ENCODE data around the gene C4BPA.

The C4BPA gene

GRCh38 chr1:207128336-207128921, 24.4 kb downstream of the C4BPA start:
- DNase-seq, result no peak

- DNase-seq, result no peak
These were observed 25.0 kb downstream of the C4BPA start for GRCh38 chr1:207129053-207129452.

GRCh38 chr1:207130252-207131036, 26.4 kb downstream of the C4BPA start:
- no peak for DNase-seq

- no peak for DNase-seq
These were observed 27.1 kb downstream of the C4BPA start for GRCh38 chr1:207131163-207131562.

GRCh38 chr1:207134581-207134980, 30.5 kb downstream of the C4BPA start:
- DNase-seq, result no peak

- DNase-seq, result no peak
These were observed 35.6 kb downstream of the C4BPA start for GRCh38 chr1:207139616-207140015.

GRCh38 chr1:207140536-207140935, 36.5 kb downstream of the C4BPA start:
- no peak for DNase-seq

GRCh38 chr1:207145401-207146058, 41.5 kb downstream of the C4BPA start:
- no peak for DNase-seq

- no peak for DNase-seq
These were observed 47.9 kb downstream of the C4BPA start for GRCh38 chr1:207151920-207152319.

GRCh38 chr1:207152792-207153468, 48.9 kb downstream of the C4BPA start:
- DNase-seq, result no peak

GRCh38 chr1:207155028-207155427, 51.0 kb downstream of the C4BPA start:
- DNase-seq, result no peak

- DNase-seq, result no peak
These were observed 52.1 kb downstream of the C4BPA start for GRCh38 chr1:207156095-207156494.

- no peak for DNase-seq
These were observed 52.8 kb downstream of the C4BPA start for GRCh38 chr1:207156826-207157225.

- DNase-seq, result no peak
These were observed 60.1 kb downstream of the C4BPA start for GRCh38 chr1:207164086-207164485.

- no peak for DNase-seq
These were observed 68.3 kb downstream of the C4BPA start for GRCh38 chr1:207172321-207172720.

- no peak for DNase-seq
These were observed 68.9 kb downstream of the C4BPA start for GRCh38 chr1:207172885-207173284.

GRCh38 chr1:207173396-207173795, 69.4 kb downstream of the C4BPA start:
- DNase-seq, result no peak

GRCh38 chr1:207174913-207175312, 70.9 kb downstream of the C4BPA start:
- DNase-seq, result no peak

- DNase-seq, result no peak
These were observed 75.0 kb downstream of the C4BPA start for GRCh38 chr1:207179036-207179435.

GRCh38 chr1:207181847-207182246, 77.8 kb downstream of the C4BPA start:
- no peak for DNase-seq

- no peak for DNase-seq
These were observed 82.5 kb downstream of the C4BPA start for GRCh38 chr1:207186503-207186902.

- DNase-seq, result no peak
These were observed 84.9 kb downstream of the C4BPA start for GRCh38 chr1:207188901-207189300.

- DNase-seq, result no peak
These were observed 87.0 kb downstream of the C4BPA start for GRCh38 chr1:207191061-207191460.

GRCh38 chr1:207191776-207192175, 87.7 kb downstream of the C4BPA start:
- no peak for DNase-seq
